Spleen (tissue), 11 donors: ENCODE measurements around the gene PPTC7. TPM values are rescaled to one million over a fixed set of nuclear protein-coding genes. Genes with fewer than 3 reads are reported as not detected.
"Not testable (repeated sequence)": the region's sequence is repeated elsewhere in the genome, so short reads cannot be mapped to it uniquely, and the experiment has no call there.

ENCODE experiments used
- DNase-seq: peaks from one replicate; pipeline ENCODE4 v3.0.0-alpha.2; 2020
- H3K27ac ChIP-seq, 8 donors: fragments of 200-600 bp; sonication (generic) in 7 of 8; 1 replicate in 4 of 8; 2 replicates in 4 of 8; pipeline versions ENCODE4 v1.5.0 to v1.8.0; 2016 to 2021; ENCODE audit warnings: inconsistent platforms in 4 of 8, mild to moderate bottlenecking in 4 of 8, moderate library complexity in 1 of 8
- H3K27me3 ChIP-seq, 7 donors: fragments of 200-600 bp; sonication (generic) in 6 of 7; replicated peaks in 1 of 7; 1 replicate in 4 of 7; 2 replicates in 3 of 7; pipeline versions ENCODE4 v1.5.0 to v1.8.0; 2016 to 2021; ENCODE audit warnings: inconsistent platforms in 3 of 7, mild to moderate bottlenecking in 1 of 7
- H3K36me3 ChIP-seq, 6 donors: fragments of 200-600 bp; sonication (generic) in 5 of 6; 1 replicate in 4 of 6; 2 replicates in 2 of 6; pipeline versions ENCODE4 v1.5.0 to v1.8.0; 2016 to 2021; ENCODE audit warnings: inconsistent platforms in 2 of 6
- H3K4me1 ChIP-seq, 6 donors: fragments of 200-600 bp; sonication (generic) in 5 of 6; 1 replicate in 3 of 6; 2 replicates in 3 of 6; pipeline versions ENCODE4 v1.5.0 to v1.8.0; 2016 to 2021; ENCODE audit warnings: inconsistent platforms in 3 of 6
- H3K4me3 ChIP-seq, 8 donors: fragments of 200-600 bp; sonication (generic) in 7 of 8; 1 replicate in 4 of 8; 2 replicates in 4 of 8; pipeline versions ENCODE4 v1.5.0 to v1.8.0; 2016 to 2021; ENCODE audit warnings: inconsistent platforms in 4 of 8, mild to moderate bottlenecking in 4 of 8, moderate library complexity in 2 of 8
- H3K9me3 ChIP-seq, 8 donors: fragments of 200-600 bp; sonication (generic) in 7 of 8; 1 replicate in 4 of 8; 2 replicates in 4 of 8; pipeline versions ENCODE4 v1.5.0 to v1.8.0; 2016 to 2021; ENCODE audit warnings: inconsistent platforms in 4 of 8
- CTCF ChIP-seq, 11 experiments: fragments of 200-600 bp in 7 of 11; fragments of 450-650 bp in 4 of 11; sonication (generic) in 4 of 11; IDR thresholded peaks in 8 of 11; conservative IDR thresholded peaks in 3 of 11; 1 replicate in 7 of 11; 2 replicates in 4 of 11; pipeline versions ENCODE4 v1.4.0 to v1.8.0; 2016 to 2021; ENCODE audit warnings: antibody characterized with exemption in 11 of 11, inconsistent platforms in 4 of 11, mild to moderate bottlenecking in 1 of 11
- POLR2A ChIP-seq, 3 donors: fragments of 450-650 bp; IDR thresholded peaks; one replicate each; pipeline ENCODE4 v1.5.1; 2017; ENCODE audit warnings: antibody characterized with exemption in 3 of 3, mild to moderate bottlenecking in 1 of 3
- POLR2AphosphoS5 ChIP-seq, 3 donors: sonication (generic); formaldehyde crosslinking; IDR thresholded peaks; one replicate each; pipeline ENCODE4 v1.5.1; 2017; ENCODE audit warnings: antibody characterized with exemption in 3 of 3
- WGBS, 5 donors: extraction: QIAGEN DNeasy Blood & Tissue Kit in 3 of 5; methylation state at CpG; one replicate each; pipeline versions ENCODE4 v1.1.5 to v1.1.7; 2013 to 2018; 5-methylcytosine and 5-hydroxymethylcytosine counted together
- intact Hi-C: fragments of 100-400 bp; cut with DNase I; formaldehyde crosslinking; loops from one replicate; pipeline ENCODE4 v1.15.0; 2023; ENCODE audit warnings: low total_unique reads
- polyA plus RNA-seq, 3 donors: library from polyadenylated mRNA; stranded (reverse); fragments of 200-250 nt; gene quantifications; one replicate each; pipeline ENCODE4 v1.2.1, GENCODE V29; 2013
- total RNA-seq, 7 donors: library from RNA; depleted of rRNA in 3 of 7; stranded (reverse); fragments of >200 nt in 3 of 7; fragmentation: NEBNext Ultra II Directional in 4 of 7; extraction: Animal tissue kit (Norgen Biotek cat#: 25700) in 4 of 7; gene quantifications; one replicate each; pipeline versions ENCODE4 v1.1.0 to v1.2.1, GENCODE V29; 2016 to 2021
- donor health status: healthy with polysubstance abuse.
- donor health status: DM: no; HTN: no; CAD: no; lungs with moderate emphysema.
- donor health status: DM: no; HTN: no; CAD: no.
- donor health status: Bipolar disorder and iron deficiency.
- donor health status: healthy.
- donor health status: DM: no; HTN: no; CAD: no.
- donor health status: DM: yes; HTN: yes; CAD: no.

Gene PPTC7
- total and polyA plus RNA-seq, 10 donors: 7.5 to 27.3 (median 23.5) TPM

- intact Hi-C loops: no loop called here
- WGBS, 5 donors: 93 to 99% (median 98%) methylated on average over 5 of the region's 5 CpGs
These were observed 23.1 kb downstream of the PPTC7 start for GRCh38 chr12:110560048-110560447.

DNA sequence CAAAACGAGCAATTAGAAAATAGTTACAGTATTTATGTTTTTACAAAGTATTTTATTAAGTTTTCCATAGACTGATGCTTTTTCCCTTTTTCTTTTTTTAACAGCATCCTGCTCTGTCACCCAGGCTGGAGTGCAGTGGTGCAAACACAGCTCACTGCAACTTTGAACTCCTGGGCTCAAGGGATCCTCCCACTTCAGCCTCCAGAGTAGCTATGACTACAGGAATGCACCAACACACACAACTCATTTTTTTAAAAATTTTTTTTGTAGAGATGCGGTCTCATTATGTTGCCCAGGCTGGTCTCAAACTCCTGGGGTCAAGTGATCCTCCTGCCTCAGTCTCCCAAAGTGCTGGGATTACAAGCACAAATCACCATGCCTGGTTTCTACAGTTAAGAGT is 24.2 kb downstream of the PPTC7 start:
- H3K27me3 ChIP-seq, H3K36me3 ChIP-seq, DNase-seq, H3K27ac ChIP-seq, intact Hi-C loops, H3K4me3 ChIP-seq, H3K9me3 ChIP-seq: not testable (repeated sequence)
- 84 to 95% (median 93%) methylated on average over 2 of the region's 2 CpGs for WGBS, 5 donors
- H3K4me1 ChIP-seq: peaks cover 42 to 99% (median 88%) of the 10 kb centered on the region in 6 donors

More at GRCh38 chr12:110560048-110560447, 23.1 kb downstream of the PPTC7 start:
- H3K27me3 ChIP-seq: no peaks in the 10 kb centered on the region
- no peak overlapping the region for H3K4me3 ChIP-seq
- no peak overlapping the region for H3K27ac ChIP-seq
- H3K36me3 ChIP-seq: peaks cover 0 to 5% (median 0%) of the 10 kb centered on the region in 6 donors
- H3K9me3 ChIP-seq: peaks cover 0 to 8% (median 2%) of the 10 kb centered on the region in 8 donors
- peaks cover 43 to 99% (median 89%) of the 10 kb centered on the region in 6 donors for H3K4me1 ChIP-seq
- DNase-seq: no peak
- no peak for TF ChIP-seq POLR2AphosphoS5 (IDR thresholded peaks at IDR 0.05)
- TF ChIP-seq POLR2A (IDR thresholded peaks at IDR 0.05): no peak
- no peak for TF ChIP-seq CTCF (IDR thresholded peaks at IDR 0.05 in 8 of 11, conservative IDR thresholded peaks at IDR 0.05 in 3 of 11)

DNA sequence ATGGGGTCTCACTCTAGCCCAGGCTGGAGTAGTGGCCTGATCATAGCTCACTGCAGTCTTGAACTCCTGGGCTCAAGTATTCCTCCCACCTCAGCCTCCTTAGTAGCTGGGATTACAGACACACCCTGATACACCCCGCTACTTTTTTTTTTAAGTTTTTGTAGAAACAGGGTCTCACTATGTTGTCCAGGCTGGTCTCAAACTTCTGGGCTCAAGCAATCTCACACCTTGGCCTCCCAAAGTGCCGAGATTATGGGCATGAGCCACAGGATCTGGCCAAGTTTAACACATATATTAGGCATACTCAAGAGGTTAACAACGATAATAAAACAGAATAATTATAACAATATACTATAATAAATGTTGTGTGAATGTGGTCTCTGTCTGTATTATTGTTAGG is 25.8 kb downstream of the PPTC7 start:
- intact Hi-C loops: loop anchor here (2.0 kb wide), 1 partner anchor 26 kb away; the partner anchor contains the start of gene PPTC7
- Histone ChIP-seq H3K27ac (no peak overlapping the region), H3K9me3 (peaks cover 0 to 8% (median 2%) of the 10 kb centered on the region in 8 donors), H3K4me1 (peaks cover 25 to 97% (median 78%) of the 10 kb centered on the region in 6 donors), H3K36me3 (peaks cover 0 to 5% (median 0%) of the 10 kb centered on the region in 6 donors), H3K4me3 (no peak overlapping the region), H3K27me3 (no peaks in the 10 kb centered on the region)
- 91 to 98% (median 95%) methylated on average over 3 of the region's 3 CpGs for WGBS, 5 donors
- no peak for DNase-seq
- no peak for TF ChIP-seq POLR2A (IDR thresholded peaks at IDR 0.05)
- no peak for TF ChIP-seq POLR2AphosphoS5 (IDR thresholded peaks at IDR 0.05)
- TF ChIP-seq CTCF (IDR thresholded peaks at IDR 0.05 in 8 of 11, conservative IDR thresholded peaks at IDR 0.05 in 3 of 11): no peak

DNA sequence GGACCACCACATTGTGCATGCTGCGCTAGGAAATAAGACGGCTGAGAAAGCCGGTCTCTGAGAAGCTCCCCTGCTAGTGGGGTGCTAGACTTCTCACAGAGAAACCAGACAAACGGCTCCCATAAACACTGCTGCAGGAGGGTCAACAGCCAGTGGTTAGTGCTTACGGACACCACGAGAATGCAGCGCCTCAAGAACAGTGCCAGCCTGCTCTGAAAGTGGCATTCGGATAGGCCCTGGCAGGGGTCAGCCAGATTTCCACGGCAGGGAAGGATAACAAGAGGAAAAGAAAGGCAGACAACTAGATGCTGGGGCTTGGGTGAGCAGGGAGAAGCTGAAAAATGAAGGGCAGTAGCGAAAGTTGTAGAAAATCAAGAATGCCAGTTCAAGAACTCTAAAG is 26.4 kb downstream of the PPTC7 start:
- no peak overlapping the region for H3K4me3 ChIP-seq
- peaks cover 0 to 7% (median under 1%) of the 10 kb centered on the region in 6 donors for H3K36me3 ChIP-seq
- WGBS, 5 donors: 89 to 94% (median 91%) methylated on average over 10 of the region's 10 CpGs
- no peaks in the 10 kb centered on the region for H3K27me3 ChIP-seq
- H3K4me1 ChIP-seq: peaks cover 19 to 97% (median 77%) of the 10 kb centered on the region in 6 donors
- H3K9me3 ChIP-seq: peaks cover 0 to 8% (median 2%) of the 10 kb centered on the region in 8 donors
- TF ChIP-seq POLR2AphosphoS5 (IDR thresholded peaks at IDR 0.05) (no peak), CTCF (IDR thresholded peaks at IDR 0.05 in 8 of 11, conservative IDR thresholded peaks at IDR 0.05 in 3 of 11) (no peak), POLR2A (IDR thresholded peaks at IDR 0.05) (no peak)
- H3K27ac ChIP-seq: no peak overlapping the region
- DNase-seq: no peak
- intact Hi-C loops: loop anchor here (2.0 kb wide), 1 partner anchor 26 kb away; the partner anchor contains the start of gene PPTC7
